ENCODE results near the gene HEPHL1.

HEPHL1 gene

DNA sequence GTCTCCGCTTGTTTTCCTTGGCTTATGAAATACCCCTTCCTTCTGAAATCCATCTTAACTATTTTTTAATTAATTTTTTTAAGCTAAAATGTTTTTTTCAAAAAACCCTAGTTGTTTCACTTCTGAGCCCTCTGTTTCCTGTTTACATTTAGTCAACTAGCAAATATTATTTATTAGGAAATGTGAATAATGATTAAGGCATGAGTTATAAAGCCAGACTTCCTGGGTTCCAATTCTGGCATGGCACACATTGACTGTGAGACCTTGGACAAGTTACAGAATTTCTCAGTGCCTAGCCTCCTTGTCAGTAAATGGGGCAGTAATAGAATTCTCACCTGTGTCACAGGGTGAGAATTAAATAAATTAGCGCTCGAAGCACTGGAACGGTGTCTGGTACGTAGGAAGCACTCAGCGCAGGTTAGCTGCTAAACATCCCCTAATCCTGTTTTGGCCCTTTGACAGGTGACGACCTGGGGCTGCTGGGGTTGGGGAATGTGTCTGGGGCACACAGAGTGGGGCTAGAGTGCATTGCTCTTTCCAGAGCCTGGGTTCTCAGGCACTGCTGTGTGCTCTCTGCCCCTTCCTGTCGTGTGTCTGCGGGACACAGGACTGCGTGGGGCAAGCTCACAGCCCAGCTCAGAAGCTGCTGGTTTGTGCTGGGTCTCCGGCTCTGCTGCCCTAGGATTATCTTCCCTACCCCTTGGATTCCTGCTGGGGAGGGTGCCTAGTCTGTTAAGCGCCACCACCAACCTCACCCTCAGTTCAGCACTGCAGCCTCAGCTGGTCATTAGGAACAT lies 120.6 kb downstream of the HEPHL1 start:
- no peak for DNase-seq (ENCODE audit: low read depth)
- TF ChIP-seq, protein P1, sequence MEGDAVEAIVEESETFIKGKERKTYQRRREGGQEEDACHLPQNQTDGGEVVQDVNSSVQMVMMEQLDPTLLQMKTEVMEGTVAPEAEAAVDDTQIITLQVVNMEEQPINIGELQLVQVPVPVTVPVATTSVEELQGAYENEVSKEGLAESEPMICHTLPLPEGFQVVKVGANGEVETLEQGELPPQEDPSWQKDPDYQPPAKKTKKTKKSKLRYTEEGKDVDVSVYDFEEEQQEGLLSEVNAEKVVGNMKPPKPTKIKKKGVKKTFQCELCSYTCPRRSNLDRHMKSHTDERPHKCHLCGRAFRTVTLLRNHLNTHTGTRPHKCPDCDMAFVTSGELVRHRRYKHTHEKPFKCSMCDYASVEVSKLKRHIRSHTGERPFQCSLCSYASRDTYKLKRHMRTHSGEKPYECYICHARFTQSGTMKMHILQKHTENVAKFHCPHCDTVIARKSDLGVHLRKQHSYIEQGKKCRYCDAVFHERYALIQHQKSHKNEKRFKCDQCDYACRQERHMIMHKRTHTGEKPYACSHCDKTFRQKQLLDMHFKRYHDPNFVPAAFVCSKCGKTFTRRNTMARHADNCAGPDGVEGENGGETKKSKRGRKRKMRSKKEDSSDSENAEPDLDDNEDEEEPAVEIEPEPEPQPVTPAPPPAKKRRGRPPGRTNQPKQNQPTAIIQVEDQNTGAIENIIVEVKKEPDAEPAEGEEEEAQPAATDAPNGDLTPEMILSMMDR (IDR thresholded peaks at IDR 0.05; ENCODE audit: low read depth, low read length, missing control alignments), result no peak
- H3K4me3 ChIP-seq (ENCODE audit: low read depth, low read length), result no peak overlapping the region

DNA sequence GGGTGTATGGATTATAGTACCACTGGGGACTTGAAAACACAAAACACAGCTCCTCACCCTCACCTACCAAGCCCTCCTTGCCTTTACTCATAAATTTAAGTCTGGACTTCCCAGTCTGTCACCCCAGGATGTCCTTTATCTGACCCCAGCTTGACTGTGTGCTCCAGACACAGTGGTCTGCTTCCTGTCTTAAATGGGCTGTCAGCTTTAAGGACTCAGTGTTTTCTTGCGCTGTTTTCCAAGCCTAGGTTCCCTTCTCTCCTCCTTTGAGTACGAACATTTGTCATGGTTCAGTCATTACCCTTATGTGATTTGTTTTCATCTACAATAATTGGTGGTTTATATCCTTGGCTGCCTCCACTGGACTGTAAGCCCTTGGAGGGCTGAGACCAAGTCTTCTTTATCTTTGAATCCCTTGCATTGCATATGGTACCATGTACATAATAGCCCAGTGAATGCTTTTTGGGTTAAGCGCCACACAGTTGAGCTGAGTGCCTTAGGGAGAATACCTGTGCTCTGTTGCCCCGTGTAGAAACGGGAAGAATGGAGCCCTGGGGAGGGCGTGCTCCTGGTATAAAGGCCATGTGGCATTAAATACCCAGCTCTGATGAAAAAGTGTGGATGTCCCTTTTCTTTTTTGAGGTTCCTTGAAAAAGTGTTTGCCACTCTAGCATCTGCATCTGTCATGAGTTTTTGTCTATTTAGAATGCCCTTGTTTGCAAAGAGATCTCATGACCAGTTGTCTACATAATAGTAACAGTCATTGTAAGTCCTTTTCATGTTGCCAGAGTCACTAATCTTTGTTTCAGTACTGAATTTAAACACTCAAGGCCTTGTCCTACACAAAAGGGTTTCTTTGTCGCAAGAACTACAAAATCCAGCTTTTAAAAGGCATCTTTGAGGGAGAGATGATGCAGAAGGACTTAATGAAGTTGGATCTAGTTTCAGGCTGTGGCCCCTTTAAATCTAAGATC lies 121.4 kb downstream of the HEPHL1 start:
- H3K4me3 ChIP-seq (ENCODE audit: low read depth, low read length), result no peak overlapping the region
- DNase-seq (ENCODE audit: low read depth), result no peak
- TF ChIP-seq, protein P1 (IDR thresholded peaks at IDR 0.05; ENCODE audit: low read depth, low read length, missing control alignments), result no peak

DNA sequence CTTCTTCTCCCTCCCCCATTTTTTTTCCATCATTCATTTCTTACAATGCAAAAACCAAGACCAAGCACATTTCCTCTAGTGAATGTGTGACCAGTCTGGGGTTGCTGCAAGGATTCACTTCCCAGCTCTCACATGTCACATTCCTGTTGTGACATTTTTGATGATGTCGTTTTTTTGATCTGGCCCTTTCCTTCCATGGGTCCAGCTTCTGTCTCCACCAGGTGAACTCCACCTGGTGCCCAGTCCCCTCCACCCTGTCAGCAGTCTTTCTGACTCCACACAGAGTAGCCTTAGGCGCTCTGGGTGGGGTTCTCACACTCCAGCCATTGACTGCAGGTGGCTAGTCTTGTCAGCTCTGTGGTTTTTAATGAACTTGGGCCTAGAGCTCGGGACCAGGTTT lies 123.1 kb downstream of the HEPHL1 start:
- TF ChIP-seq, protein P1 (IDR thresholded peaks at IDR 0.05; ENCODE audit: low read depth, low read length, missing control alignments), result no peak
- no peak for DNase-seq (ENCODE audit: low read depth)
- H3K4me3 ChIP-seq (ENCODE audit: low read depth, low read length), result no peak overlapping the region

DNA sequence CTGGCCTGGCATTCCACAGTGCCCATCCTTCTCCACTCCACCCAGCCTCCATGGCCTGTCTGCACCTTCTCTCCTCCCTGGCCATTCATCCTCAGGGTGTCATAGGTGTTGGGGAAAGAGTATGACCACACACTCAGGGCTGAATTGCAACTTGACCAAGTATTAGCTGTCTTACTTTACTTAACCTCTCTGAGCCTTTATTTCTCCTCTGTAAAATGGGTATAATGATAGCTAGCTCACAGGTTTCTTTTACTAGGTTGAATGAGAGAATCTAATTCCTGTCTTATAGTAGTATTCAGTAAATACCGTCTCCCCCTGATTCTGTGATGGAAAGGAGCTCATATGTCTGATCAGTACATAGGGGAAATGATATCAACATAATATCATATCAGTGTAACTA lies 123.5 kb downstream of the HEPHL1 start:
- H3K4me3 ChIP-seq (ENCODE audit: low read depth, low read length), result no peak overlapping the region
- TF ChIP-seq, protein P1 (IDR thresholded peaks at IDR 0.05; ENCODE audit: low read depth, low read length, missing control alignments), result no peak
- DNase-seq (ENCODE audit: low read depth), result no peak

DNA sequence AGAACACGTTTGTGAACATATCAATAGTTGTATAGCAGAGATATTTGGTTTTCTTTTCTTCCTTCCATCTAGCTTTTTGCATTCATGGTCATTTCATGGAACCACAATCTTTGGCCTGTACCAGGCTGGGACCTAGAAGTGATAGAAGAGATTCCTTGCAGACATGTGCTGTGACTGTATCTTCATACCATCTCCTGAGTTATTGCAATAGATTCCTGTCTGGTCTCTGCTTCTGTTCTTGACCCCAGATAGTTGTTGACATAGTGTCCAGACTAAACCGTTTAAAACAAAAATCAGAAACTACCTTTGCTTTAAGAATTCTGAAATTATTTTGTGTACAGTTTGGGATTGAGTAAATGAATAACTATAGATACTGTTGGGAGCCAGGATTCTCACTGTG lies 124.3 kb downstream of the HEPHL1 start:
- no peak overlapping the region for H3K4me3 ChIP-seq (ENCODE audit: low read depth, low read length)
- TF ChIP-seq, protein P1 (IDR thresholded peaks at IDR 0.05; ENCODE audit: low read depth, low read length, missing control alignments), result no peak
- DNase-seq (ENCODE audit: low read depth), result no peak

DNA sequence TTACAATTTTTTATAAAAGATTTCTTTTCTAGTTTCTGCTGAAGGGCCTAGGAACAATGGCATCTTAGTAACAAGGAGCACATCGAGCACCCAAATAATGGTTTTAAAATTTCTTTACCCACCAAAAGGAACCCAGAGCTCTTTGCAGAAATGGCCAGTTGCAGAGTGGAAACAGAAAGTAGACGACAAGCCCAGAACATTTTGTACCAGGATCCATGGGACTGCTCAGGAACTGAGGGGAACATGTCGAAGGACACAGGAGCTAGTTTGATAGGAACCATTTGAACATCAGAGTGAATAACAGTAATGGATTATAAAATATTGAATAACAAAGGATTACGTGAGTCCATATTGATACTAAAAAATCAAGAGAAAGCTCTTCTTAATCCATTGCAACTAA lies 124.8 kb downstream of the HEPHL1 start:
- H3K4me3 ChIP-seq (ENCODE audit: low read depth, low read length), result no peak overlapping the region
- no peak for DNase-seq (ENCODE audit: low read depth)
- TF ChIP-seq, protein P1 (IDR thresholded peaks at IDR 0.05; ENCODE audit: low read depth, low read length, missing control alignments), result no peak
